K562 (cell line): ENCODE results near the gene SKAP1. TPM values are rescaled to one million over a fixed set of nuclear protein-coding genes. Genes with fewer than 3 reads are reported as not detected.

ENCODE experiments used
- ATAC-seq: fragments of 200-7000 bp; cut with Tn5 transposase; 3 replicates; pipeline ENCODE4 v1.9.1; 2020; ENCODE audit warnings: moderate library complexity
- Bru-seq: library from RNA; stranded (reverse); fragments of 400-500 nt; gene quantifications from one replicate; lab custom pipeline; 2021; lab: Mats Ljungman, UMichigan
- BruChase-seq, 2 experiments: library from RNA; stranded (reverse); fragments of 400-500 nt; gene quantifications; one replicate each; lab custom pipeline; 2021; lab: Mats Ljungman, UMichigan
- BruUV-seq: library from RNA; stranded (reverse); fragments of 400-500 nt; replicated peaks from 2 replicates; lab custom pipeline; 2021; lab: Mats Ljungman, UMichigan
- CTCF ChIA-PET: fragments of 300-600 bp; formaldehyde crosslinking; extraction: SDS; loops from one replicate; lab custom pipeline; 2021; ENCODE audit warnings: low intra/inter-chr PET ratio; lab: Yijun Ruan, JAX
- POLR2A ChIA-PET: fragments of 300-600, 350-650 bp; sonication (Branson Sonifier 250); formaldehyde crosslinking; extraction: SDS; loops from one replicate; lab custom pipeline; 2021; ENCODE audit warnings: antibody characterized with exemption, inconsistent platforms; lab: Yijun Ruan, JAX
- DNase-seq, 4 experiments: peaks; one replicate each; pipeline versions ENCODE4 v3.0.0 to v3.0.0-alpha.2; 2011 to 2018; ENCODE audit warnings: low spot score in 3 of 4, mixed read lengths in 3 of 4; ENCODE audit errors: extremely low read depth in 1 of 4
- FAIRE-seq: peaks from 2 replicates; lab custom pipeline; 2011; peaks lifted over from hg19 to GRCh38; lab: Jason Lieb, UNC
- H2AFZ ChIP-seq: 2 replicates; pipeline ENCODE4 v1.6.0; 2011; ENCODE audit warnings: low read depth, low read length, control low read depth, inconsistent platforms
- H3K27ac ChIP-seq: fragments of 200-600 bp; 3 replicates; pipeline ENCODE4 v1.8.0; 2011; ENCODE audit warnings: low read depth, mild to moderate bottlenecking, control low read depth, inconsistent platforms, low read length, moderate library complexity, mixed read lengths; ENCODE audit errors: extremely low read depth
- H3K27me3 ChIP-seq, 2 experiments: fragments of 300-600 bp in 1 of 2; 2 replicates in 1 of 2; 3 replicates in 1 of 2; pipeline versions ENCODE4 v1.6.0 to v1.8.0; 2011; ENCODE audit warnings: inconsistent platforms in 2 of 2, low read length in 2 of 2, mild to moderate bottlenecking in 1 of 2, mixed read lengths in 1 of 2, moderate library complexity in 1 of 2; ENCODE audit not compliant: control insufficient read depth in 2 of 2, insufficient read depth in 2 of 2
- H3K36me3 ChIP-seq: fragments of 300-600 bp; 3 replicates; pipeline ENCODE4 v1.8.0; 2011; ENCODE audit warnings: mild to moderate bottlenecking, low read length, inconsistent platforms; ENCODE audit not compliant: control insufficient read depth, insufficient read depth
- H3K4me1 ChIP-seq, 2 experiments: fragments of 200-600 bp in 1 of 2; replicated peaks in 1 of 2; 2 replicates in 1 of 2; 3 replicates in 1 of 2; pipeline versions ENCODE4 v1.5.1 to v1.8.0; 2011; ENCODE audit warnings: inconsistent platforms in 2 of 2, low read length in 2 of 2, mild to moderate bottlenecking in 1 of 2, mixed read lengths in 1 of 2, moderate library complexity in 1 of 2; ENCODE audit not compliant: control insufficient read depth in 2 of 2, insufficient read depth in 2 of 2
- H3K4me2 ChIP-seq: 2 replicates; pipeline ENCODE4 v1.6.1; 2011; ENCODE audit warnings: low read length, control low read depth, inconsistent platforms, mixed read lengths; ENCODE audit not compliant: insufficient read depth
- H3K4me3 ChIP-seq: fragments of 200-600 bp; sonication (generic), shearing (Covaris generic); 2 replicates; pipeline ENCODE4 v1.5.1; 2016; ENCODE audit warnings: control low read depth, inconsistent platforms
- H3K79me2 ChIP-seq: fragments of 200-600 bp; 3 replicates; pipeline ENCODE4 v1.8.0; 2011; ENCODE audit warnings: low read length, inconsistent platforms; ENCODE audit not compliant: control insufficient read depth, insufficient read depth
- H3K9ac ChIP-seq, 2 experiments: 2 replicates each; pipeline versions ENCODE4 v1.6.0 to v1.6.1; 2011; ENCODE audit warnings: low read depth in 2 of 2, low read length in 2 of 2, control low read depth in 1 of 2, inconsistent platforms in 1 of 2, mild to moderate bottlenecking in 1 of 2, mixed read lengths in 1 of 2; ENCODE audit not compliant: insufficient read depth in 1 of 2
- H3K9me1 ChIP-seq: one replicate; pipeline ENCODE4 v1.6.0; 2011; ENCODE audit warnings: inconsistent platforms, mild to moderate bottlenecking, low read length, moderate library complexity; ENCODE audit not compliant: control insufficient read depth, insufficient read depth
- H3K9me3 ChIP-seq: replicated peaks from 2 replicates; pipeline ENCODE4 v1.5.1; 2011; ENCODE audit warnings: low read depth, low read length, inconsistent platforms; ENCODE audit not compliant: control insufficient read depth, insufficient read depth
- H4K20me1 ChIP-seq: replicated peaks from 2 replicates; pipeline ENCODE4 v1.6.1; 2011; ENCODE audit warnings: low read length, inconsistent platforms, mixed read lengths; ENCODE audit not compliant: control insufficient read depth, insufficient read depth
- BRD4 ChIP-seq: fragments of 200-600 bp; sonication (generic); IDR thresholded peaks from 2 replicates; pipeline ENCODE4 v1.6.1; 2017; ENCODE audit warnings: inconsistent platforms
- CHD1 ChIP-seq: fragments of 200-600 bp; sonication (generic); IDR thresholded peaks from one replicate; pipeline ENCODE4 v1.6.1; 2012; ENCODE audit warnings: mild to moderate bottlenecking, moderate library complexity, low read length, inconsistent platforms
- NR2C2 ChIP-seq, 2 experiments: fragments of 200-800 bp in 1 of 2; sonication (Bioruptor generic) in 1 of 2; sonication (generic) in 1 of 2; formaldehyde crosslinking in 1 of 2; IDR thresholded peaks; 2 replicates each; pipeline versions ENCODE4 v1.6.1 to v1.8.0; 2016 to 2022; ENCODE audit warnings: mild to moderate bottlenecking in 1 of 2, missing compliant biosample characterization in 1 of 2, missing genetic modification characterization in 1 of 2, missing genetic modification reagents in 1 of 2
- ZFP36 ChIP-seq: fragments of 150-350 bp; IDR thresholded peaks from 2 replicates; pipeline ENCODE4 v1.6.1; 2018; ENCODE audit warnings: low read length, low read depth; ENCODE audit not compliant: partially characterized antibody
- WGBS: fragments of 100-300 bp; shearing (Covaris generic); methylation state at CpG from one replicate; pipeline ENCODE4 v1.1.6; 2016; ENCODE audit warnings: low coverage, mixed read lengths; ENCODE audit not compliant: insufficient coverage; ENCODE audit errors: missing lambda C conversion rate; 5-methylcytosine and 5-hydroxymethylcytosine counted together
- in situ Hi-C: fragments of 300-500 bp; cut with MboI; formaldehyde crosslinking; loops from 4 replicates; pipeline ENCODE4 v1.15.0; 2018; ENCODE audit warnings: inconsistent platforms, mixed read lengths
- intact Hi-C: fragments of 100-400 bp; cut with micrococcal nuclease; formaldehyde crosslinking; loops from 2 replicates; pipeline ENCODE4 v1.14.2; 2022
- long read RNA-seq, 3 experiments: library from polyadenylated mRNA in 2 of 3; library from RNA in 1 of 3; unstranded in 2 of 3; stranded (forward) in 1 of 3; transcript quantifications; one replicate each; pipeline ENCODE4 v2.0.0, GENCODE V29; 2019 to 2022
- polyA minus RNA-seq, 3 experiments: library from RNA; depleted of rRNA, polyadenylated mRNA; stranded (reverse); fragments of >200 nt; gene quantifications; 2 replicates each; pipeline ENCODE4 v1.2.3, GENCODE V29; 2011
- polyA plus RNA-seq, 8 experiments: library from polyadenylated mRNA; depleted of rRNA in 4 of 8; stranded (reverse) in 5 of 8; unstranded in 3 of 8; fragments of >200 nt; fragmentation: Nextera tagmentation in 2 of 8; fragmentation: Illumina TruSeq in 1 of 8; extraction: Ambion mirVana in 2 of 8; extraction: Trizol in 1 of 8; gene quantifications; 2 replicates each; pipeline versions ENCODE4 v1.2.1 to v1.2.3, GENCODE V29; 2011 to 2014; ENCODE audit warnings: inconsistent platforms in 1 of 8, missing spikeins in 1 of 8
- total RNA-seq, 7 experiments: library from RNA; depleted of rRNA in 6 of 7; stranded (reverse); fragments of >200 nt in 6 of 7; fragmentation: Illumina TruSeq in 2 of 7; extraction: Trizol in 2 of 7; gene quantifications; 2 replicates each; pipeline versions ENCODE4 v1.2.1 to v1.2.3, GENCODE V29; 2011 to 2021; ENCODE audit warnings: low replicate concordance in 1 of 7
- TF ChIP-seq, protein P1 (sequence below): sonication (generic); formaldehyde crosslinking; IDR thresholded peaks from 2 replicates; pipeline ENCODE4 v1.8.1; 2023; ENCODE audit warnings: mild to moderate bottlenecking, missing genetic modification reagents
- TF ChIP-seq, protein P2 (sequence below): fragments of 450-650 bp; conservative IDR thresholded peaks from 2 replicates; pipeline ENCODE4 v1.6.1; 2016; ENCODE audit warnings: missing genetic modification characterization, low read depth, mild to moderate bottlenecking, missing compliant biosample characterization, moderate library complexity
- TF ChIP-seq, protein P3 (sequence below): fragments of 450-650 bp; IDR thresholded peaks from 2 replicates; pipeline ENCODE4 v1.7.1; 2018; ENCODE audit warnings: mild to moderate bottlenecking, low read depth; ENCODE audit not compliant: partially characterized antibody

Gene SKAP1
- total RNA-seq (2011; cell fraction: chromatin; rRNA removed; ENCODE audit: low replicate concordance) = not detected in 2 replicates
- not detected in 2 replicates for total RNA-seq (2011; cell fraction: nucleolus; rRNA removed)
- not detected in 2 replicates for total RNA-seq (2011; cell fraction: nucleoplasm; rRNA removed)
- total RNA-seq (2014; rRNA removed) (not detected in 2 replicates), total RNA-seq (2014; rRNA removed; fragmentation: Illumina TruSeq; extraction: Trizol) (not detected in 2 replicates), total RNA-seq (2015; rRNA removed; fragmentation: Illumina TruSeq; extraction: Trizol) (0.22 TPM in 1 of 2 replicates, not detected in the other), total RNA-seq (2021) (not detected in 2 replicates), polyA plus RNA-seq (2011; rRNA removed) (not detected in 2 replicates), polyA plus RNA-seq (2014; fragmentation: Illumina TruSeq; extraction: Trizol) (0.10 TPM in 1 of 2 replicates, not detected in the other), polyA plus RNA-seq (2014; fragmentation: Nextera tagmentation; extraction: Ambion mirVana) (under 1 TPM; 0.06 to 0.07 TPM), polyA plus RNA-seq (2014; rRNA removed) (0.80 TPM in 1 of 2 replicates, not detected in the other), polyA minus RNA-seq (2011; rRNA and poly(A)+ RNA removed) (not detected in 2 replicates), Bru-seq, nascent RNA (percentile 15 among the genes with signal in this experiment), BruChase-seq, experiment 1, labeled RNA remaining after a 2-hour chase (percentile 11 among the genes with signal in this experiment), BruChase-seq, experiment 2, labeled RNA remaining after a 6-hour chase (percentile 13 among the genes with signal in this experiment)
- not detected in 2 replicates for polyA plus RNA-seq (2011; cell fraction: cytosol; rRNA removed)
- not detected in 2 replicates for polyA plus RNA-seq (2011; cell fraction: nucleus; rRNA removed)
- 0.08 and 0.09 TPM in 2 replicates for polyA plus RNA-seq (2012)
- not detected in 2 replicates for polyA minus RNA-seq (2011; cell fraction: cytosol; rRNA and poly(A)+ RNA removed)
- not detected in 2 replicates for polyA minus RNA-seq (2011; cell fraction: nucleus; rRNA and poly(A)+ RNA removed)
- long read RNA-seq, experiment 1 = 0 reads
- long read RNA-seq, experiment 2 = 0 reads
- long read RNA-seq, experiment 3 = 0 reads

DNA sequence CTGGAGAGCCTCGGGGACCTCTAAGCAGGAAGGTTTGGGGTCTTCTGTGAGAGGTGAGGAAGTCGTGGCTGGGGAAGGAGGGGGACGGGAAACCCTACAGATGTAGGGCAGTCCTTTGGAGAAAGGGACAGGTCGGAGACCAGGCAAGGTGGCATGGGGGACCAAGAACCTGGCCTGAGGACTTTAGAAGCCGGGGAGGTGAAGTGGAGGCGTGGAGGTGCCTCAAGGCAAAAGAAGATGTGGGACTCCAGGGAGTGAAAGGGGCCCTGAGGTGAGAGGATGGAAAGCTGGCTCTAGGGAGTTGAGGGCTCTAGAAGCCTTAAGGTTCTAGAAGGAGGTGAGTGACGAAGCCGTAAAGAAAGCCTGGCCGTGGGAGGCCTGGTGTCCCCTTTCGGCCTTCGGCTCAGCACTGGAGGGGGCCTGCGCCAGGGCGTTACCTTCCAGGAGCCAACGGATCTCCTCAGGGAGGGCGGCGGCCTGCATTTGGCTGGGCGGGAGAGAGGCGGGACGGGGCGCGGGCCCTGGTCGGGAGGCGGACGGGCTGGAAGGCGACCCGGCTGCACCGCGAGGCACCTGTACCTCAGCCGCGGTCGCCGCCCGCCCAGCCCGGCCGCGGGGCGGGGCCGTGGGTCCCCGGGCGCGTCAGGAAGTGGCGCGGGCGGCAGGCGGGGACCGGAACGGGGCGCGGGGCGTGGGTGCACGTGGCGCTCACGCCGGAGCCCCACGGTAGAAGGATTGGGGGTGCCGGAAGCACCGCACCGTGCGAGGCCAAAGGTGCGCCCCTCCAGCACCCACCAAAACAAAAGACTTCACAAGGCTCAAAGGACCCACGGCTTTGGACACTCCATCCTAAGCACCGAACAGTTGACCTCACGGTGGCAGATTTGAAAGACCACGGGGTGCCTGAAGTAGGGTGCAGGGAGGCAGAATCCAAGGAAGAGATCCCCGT, at the start of gene SKAP1:
Gene SKAP1 (minus strand): TSS at position 577 of the 949 bp plus-strand sequence.
- H4K20me1 ChIP-seq = no peaks in the 10 kb centered on the region
- H2AFZ ChIP-seq = no peak within 1 kb of the TSS
- H3K36me3 ChIP-seq = no peaks in the 10 kb centered on the region
- ChIA-PET CTCF (no interaction called here), POLR2A (no interaction called here)
- H3K79me2 ChIP-seq = no peaks in the 10 kb centered on the region
- DNase-seq = no peak
- peaks cover 0 to 30% of the 10 kb centered on the region in 2 experiments; a peak in 4 of 5 replicates for H3K4me1 ChIP-seq
- no peak within 1 kb of the TSS for H3K4me2 ChIP-seq
- H3K9me3 ChIP-seq = no peaks in the 10 kb centered on the region
- 85% methylated on average over 22 of the region's 65 CpGs for WGBS
- no peaks in the 10 kb centered on the region for H3K27me3 ChIP-seq
- no peak for ATAC-seq
- intact Hi-C loops = no loop called here
- no peak for FAIRE-seq
- in situ Hi-C loops = no loop called here
- BruUV-seq = no TSS peak
- no peak within 1 kb of the TSS for H3K4me3 ChIP-seq
- no peak within 1 kb of the TSS for H3K9ac ChIP-seq
- H3K9me1 ChIP-seq = no peaks in the 10 kb centered on the region
- no peak within 1 kb of the TSS for H3K27ac ChIP-seq
- TF ChIP-seq, protein P1, sequence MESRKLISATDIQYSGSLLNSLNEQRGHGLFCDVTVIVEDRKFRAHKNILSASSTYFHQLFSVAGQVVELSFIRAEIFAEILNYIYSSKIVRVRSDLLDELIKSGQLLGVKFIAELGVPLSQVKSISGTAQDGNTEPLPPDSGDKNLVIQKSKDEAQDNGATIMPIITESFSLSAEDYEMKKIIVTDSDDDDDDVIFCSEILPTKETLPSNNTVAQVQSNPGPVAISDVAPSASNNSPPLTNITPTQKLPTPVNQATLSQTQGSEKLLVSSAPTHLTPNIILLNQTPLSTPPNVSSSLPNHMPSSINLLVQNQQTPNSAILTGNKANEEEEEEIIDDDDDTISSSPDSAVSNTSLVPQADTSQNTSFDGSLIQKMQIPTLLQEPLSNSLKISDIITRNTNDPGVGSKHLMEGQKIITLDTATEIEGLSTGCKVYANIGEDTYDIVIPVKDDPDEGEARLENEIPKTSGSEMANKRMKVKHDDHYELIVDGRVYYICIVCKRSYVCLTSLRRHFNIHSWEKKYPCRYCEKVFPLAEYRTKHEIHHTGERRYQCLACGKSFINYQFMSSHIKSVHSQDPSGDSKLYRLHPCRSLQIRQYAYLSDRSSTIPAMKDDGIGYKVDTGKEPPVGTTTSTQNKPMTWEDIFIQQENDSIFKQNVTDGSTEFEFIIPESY (CRISPR knock-in tag) = peak; percentile 51; the same call in 1 of the 2 replicates
- no peak for TF ChIP-seq CHD1
- TF ChIP-seq, protein P2, sequence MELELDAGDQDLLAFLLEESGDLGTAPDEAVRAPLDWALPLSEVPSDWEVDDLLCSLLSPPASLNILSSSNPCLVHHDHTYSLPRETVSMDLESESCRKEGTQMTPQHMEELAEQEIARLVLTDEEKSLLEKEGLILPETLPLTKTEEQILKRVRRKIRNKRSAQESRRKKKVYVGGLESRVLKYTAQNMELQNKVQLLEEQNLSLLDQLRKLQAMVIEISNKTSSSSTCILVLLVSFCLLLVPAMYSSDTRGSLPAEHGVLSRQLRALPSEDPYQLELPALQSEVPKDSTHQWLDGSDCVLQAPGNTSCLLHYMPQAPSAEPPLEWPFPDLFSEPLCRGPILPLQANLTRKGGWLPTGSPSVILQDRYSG (tag) = no peak
- TF ChIP-seq ZFP36 = no peak
- TF ChIP-seq, protein P3, sequence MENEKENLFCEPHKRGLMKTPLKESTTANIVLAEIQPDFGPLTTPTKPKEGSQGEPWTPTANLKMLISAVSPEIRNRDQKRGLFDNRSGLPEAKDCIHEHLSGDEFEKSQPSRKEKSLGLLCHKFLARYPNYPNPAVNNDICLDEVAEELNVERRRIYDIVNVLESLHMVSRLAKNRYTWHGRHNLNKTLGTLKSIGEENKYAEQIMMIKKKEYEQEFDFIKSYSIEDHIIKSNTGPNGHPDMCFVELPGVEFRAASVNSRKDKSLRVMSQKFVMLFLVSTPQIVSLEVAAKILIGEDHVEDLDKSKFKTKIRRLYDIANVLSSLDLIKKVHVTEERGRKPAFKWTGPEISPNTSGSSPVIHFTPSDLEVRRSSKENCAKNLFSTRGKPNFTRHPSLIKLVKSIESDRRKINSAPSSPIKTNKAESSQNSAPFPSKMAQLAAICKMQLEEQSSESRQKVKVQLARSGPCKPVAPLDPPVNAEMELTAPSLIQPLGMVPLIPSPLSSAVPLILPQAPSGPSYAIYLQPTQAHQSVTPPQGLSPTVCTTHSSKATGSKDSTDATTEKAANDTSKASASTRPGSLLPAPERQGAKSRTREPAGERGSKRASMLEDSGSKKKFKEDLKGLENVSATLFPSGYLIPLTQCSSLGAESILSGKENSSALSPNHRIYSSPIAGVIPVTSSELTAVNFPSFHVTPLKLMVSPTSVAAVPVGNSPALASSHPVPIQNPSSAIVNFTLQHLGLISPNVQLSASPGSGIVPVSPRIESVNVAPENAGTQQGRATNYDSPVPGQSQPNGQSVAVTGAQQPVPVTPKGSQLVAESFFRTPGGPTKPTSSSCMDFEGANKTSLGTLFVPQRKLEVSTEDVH = no peak
- no peak for TF ChIP-seq NR2C2 (CRISPR knock-in tag; IDR thresholded peaks at IDR 0.05)
- no peak for TF ChIP-seq NR2C2 (tag; IDR thresholded peaks at IDR 0.05)
- no peak for TF ChIP-seq BRD4
